OCI-LY3 (cell line): ENCODE results near the gene CAP2.

Source experiments
- EZH2phosphoT487 ChIP-seq: fragments of 200-600 bp; shearing (Covaris generic); IDR thresholded peaks from 2 replicates; pipeline ENCODE4 v1.6.1; 2018; ENCODE audit warnings: antibody characterized with exemption, mixed run types, low read depth
- TF ChIP-seq, protein P1 (sequence below): fragments of 200-600, 300-600 bp; sonication (generic); IDR thresholded peaks from 2 replicates; pipeline ENCODE4 v1.5.1; 2014; ENCODE audit warnings: antibody characterized with exemption, low read length, low read depth

- TF ChIP-seq, protein P1, sequence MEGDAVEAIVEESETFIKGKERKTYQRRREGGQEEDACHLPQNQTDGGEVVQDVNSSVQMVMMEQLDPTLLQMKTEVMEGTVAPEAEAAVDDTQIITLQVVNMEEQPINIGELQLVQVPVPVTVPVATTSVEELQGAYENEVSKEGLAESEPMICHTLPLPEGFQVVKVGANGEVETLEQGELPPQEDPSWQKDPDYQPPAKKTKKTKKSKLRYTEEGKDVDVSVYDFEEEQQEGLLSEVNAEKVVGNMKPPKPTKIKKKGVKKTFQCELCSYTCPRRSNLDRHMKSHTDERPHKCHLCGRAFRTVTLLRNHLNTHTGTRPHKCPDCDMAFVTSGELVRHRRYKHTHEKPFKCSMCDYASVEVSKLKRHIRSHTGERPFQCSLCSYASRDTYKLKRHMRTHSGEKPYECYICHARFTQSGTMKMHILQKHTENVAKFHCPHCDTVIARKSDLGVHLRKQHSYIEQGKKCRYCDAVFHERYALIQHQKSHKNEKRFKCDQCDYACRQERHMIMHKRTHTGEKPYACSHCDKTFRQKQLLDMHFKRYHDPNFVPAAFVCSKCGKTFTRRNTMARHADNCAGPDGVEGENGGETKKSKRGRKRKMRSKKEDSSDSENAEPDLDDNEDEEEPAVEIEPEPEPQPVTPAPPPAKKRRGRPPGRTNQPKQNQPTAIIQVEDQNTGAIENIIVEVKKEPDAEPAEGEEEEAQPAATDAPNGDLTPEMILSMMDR, result no peak
- no peak for TF ChIP-seq EZH2phosphoT487
These were observed 80.2 kb downstream of the CAP2 start for GRCh38 chr6:17473554-17473953.
